ENCODE results near the gene RCBTB1. TPM values are rescaled to one million over a fixed set of nuclear protein-coding genes. Genes with fewer than 3 reads are reported as not detected.

The RCBTB1 gene
- total RNA-seq, 2 donors from 2014 or later: 22.6 to 22.7 TPM

GRCh38 chr13:49629196-49629938 is 44.0 kb upstream of the RCBTB1 start:
- Histone ChIP-seq H3K27me3 (replicated peaks; ENCODE audit: insufficient read depth) (no peaks in the 10 kb centered on the region), H3K4me3 (peak overlapping the region; percentile 49), H3K36me3 (no peaks in the 10 kb centered on the region), H3K9me3 (no peaks in the 10 kb centered on the region), H3K27ac (no peak overlapping the region), H3K4me1 (ENCODE audit: control insufficient read depth in 1 of 2, low read depth in 2 of 2) (no peaks in the 10 kb centered on the region)
- no peak for TF ChIP-seq CTCF (IDR thresholded peaks at IDR 0.05)
- DNase-seq (ENCODE audit: low spot score) (no peak), ATAC-seq (ENCODE audit: insufficient number of reproducible peaks, low FRiP score, low read depth) (no peak)

- H3K4me3 ChIP-seq: peak within 1 kb of the TSS; percentile 49
- TF ChIP-seq CTCF (IDR thresholded peaks at IDR 0.05): no peak
- no peaks in the 10 kb centered on the region for H3K9me3 ChIP-seq
- no peak for ATAC-seq (ENCODE audit: insufficient number of reproducible peaks, low FRiP score, low read depth)
- H3K27me3 ChIP-seq (replicated peaks; ENCODE audit: insufficient read depth): no peaks in the 10 kb centered on the region
- no peak for DNase-seq (ENCODE audit: low spot score)
- H3K4me1 ChIP-seq (ENCODE audit: control insufficient read depth in 1 of 2, low read depth in 2 of 2): no peaks in the 10 kb centered on the region
- H3K36me3 ChIP-seq: no peaks in the 10 kb centered on the region
- no peak within 1 kb of the TSS for H3K27ac ChIP-seq
Observed at GRCh38 chr13:49627831-49628652, 42.7 kb upstream of the RCBTB1 start, which contains the start of gene ARL11. Gene ARL11, plus strand, starts transcription at chr13:49628507. Its CDS starts 1,941 bp downstream, at chr13:49630448.

- no peaks in the 10 kb centered on the region for H3K9me3 ChIP-seq
- no peaks in the 10 kb centered on the region for H3K36me3 ChIP-seq
- TF ChIP-seq CTCF (IDR thresholded peaks at IDR 0.05): no peak
- no peak overlapping the region for H3K27ac ChIP-seq
- H3K4me3 ChIP-seq: no peak overlapping the region
- ATAC-seq (ENCODE audit: insufficient number of reproducible peaks, low FRiP score, low read depth): no peak
- no peak for DNase-seq (ENCODE audit: low spot score)
- H3K27me3 ChIP-seq (replicated peaks; ENCODE audit: insufficient read depth): no peaks in the 10 kb centered on the region
- H3K4me1 ChIP-seq (ENCODE audit: control insufficient read depth in 1 of 2, low read depth in 2 of 2): peaks cover 0 to 5% of the 10 kb centered on the region in 2 donors
Observed at GRCh38 chr13:49625392-49626079, 40.2 kb upstream of the RCBTB1 start.

- Histone ChIP-seq H3K36me3 (no peaks in the 10 kb centered on the region), H3K27ac (no peak overlapping the region), H3K4me1 (ENCODE audit: control insufficient read depth in 1 of 2, low read depth in 2 of 2) (peaks cover 0 to 5% of the 10 kb centered on the region in 2 donors), H3K27me3 (replicated peaks; ENCODE audit: insufficient read depth) (no peaks in the 10 kb centered on the region), H3K9me3 (no peaks in the 10 kb centered on the region), H3K4me3 (no peak overlapping the region)
- ATAC-seq (ENCODE audit: insufficient number of reproducible peaks, low FRiP score, low read depth) (no peak), DNase-seq (ENCODE audit: low spot score) (no peak)
- TF ChIP-seq CTCF (IDR thresholded peaks at IDR 0.05): no peak
Observed at GRCh38 chr13:49624229-49624628, 38.9 kb upstream of the RCBTB1 start.

Data from thoracic aorta (tissue), 2 donors.